Measurements from ENCODE around the gene LRRK2.
"Not testable (repeated sequence)": the region's sequence is repeated elsewhere in the genome, so short reads cannot be mapped to it uniquely, and the experiment has no call there.

LRRK2 gene

GRCh38 chr12:40224439-40225291 is at the start of gene LRRK2:
TSS of gene LRRK2 (plus strand) at chr12:40224997. CDS start at chr12:40225132, 135 bp downstream.
- peak; percentile 29 for DNase-seq

DNA sequence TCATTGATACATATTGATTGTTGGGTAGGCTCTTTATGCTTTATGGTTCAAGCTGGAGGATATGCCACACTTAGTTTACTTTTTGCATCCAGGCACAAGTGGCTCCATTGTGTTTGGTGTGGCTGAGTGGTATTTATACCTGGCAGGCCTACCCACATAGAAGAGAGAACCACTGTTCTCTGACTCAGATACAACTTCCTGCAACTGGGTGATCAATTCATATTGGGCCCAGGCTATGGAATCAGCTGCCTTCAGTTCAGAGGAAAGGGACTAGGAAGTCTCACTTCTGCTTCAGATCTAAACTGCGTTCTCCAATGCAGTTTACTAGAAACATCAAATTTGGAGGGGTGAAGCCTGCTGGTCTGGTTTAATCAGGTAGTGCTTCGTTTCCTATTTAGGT is 49.8 kb upstream of the LRRK2 start:
- DNase-seq, result no peak

GRCh38 chr12:40175489-40175888 is 49.3 kb upstream of the LRRK2 start:
- no peak for DNase-seq

DNA sequence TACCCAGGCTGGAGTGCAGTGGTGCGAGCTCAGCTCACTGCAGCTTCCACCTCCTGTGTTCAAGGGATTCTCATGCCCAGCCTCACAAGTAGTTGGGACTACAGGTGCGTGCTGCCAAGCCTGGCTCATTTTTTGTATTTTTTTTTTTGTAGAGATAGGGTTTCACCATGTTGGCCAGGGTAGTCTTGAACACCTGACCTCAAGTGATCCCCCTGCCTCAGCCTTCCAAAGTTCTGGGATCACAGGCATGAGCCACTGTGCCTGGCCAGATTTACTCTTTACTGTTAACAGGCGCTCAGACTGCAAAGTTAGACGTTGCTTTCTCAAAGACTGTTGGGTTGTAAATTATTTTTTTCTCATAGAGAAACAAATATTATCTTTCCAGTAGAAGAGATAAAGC is 46.1 kb upstream of the LRRK2 start:
- DNase-seq, result no peak

DNA sequence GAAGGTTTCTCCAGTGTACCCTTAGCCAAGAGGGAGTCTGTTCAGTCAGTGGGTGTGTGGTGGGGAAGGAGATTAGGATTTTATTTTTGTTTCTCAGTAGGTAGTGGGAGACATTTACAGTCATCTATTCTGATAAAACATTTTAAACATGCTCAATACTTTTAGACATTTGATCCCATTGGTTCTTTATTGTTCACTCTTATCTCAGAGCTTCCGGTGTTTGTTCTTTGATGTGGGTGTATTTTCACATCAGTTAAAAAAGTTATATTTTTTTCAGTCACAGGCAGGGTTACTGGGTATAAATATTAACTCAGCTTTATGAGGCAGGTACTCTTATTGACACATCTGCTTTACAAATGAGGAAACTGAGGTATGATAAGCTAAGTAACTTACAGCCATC is 43.3 kb upstream of the LRRK2 start:
- DNase-seq, result no peak

DNA sequence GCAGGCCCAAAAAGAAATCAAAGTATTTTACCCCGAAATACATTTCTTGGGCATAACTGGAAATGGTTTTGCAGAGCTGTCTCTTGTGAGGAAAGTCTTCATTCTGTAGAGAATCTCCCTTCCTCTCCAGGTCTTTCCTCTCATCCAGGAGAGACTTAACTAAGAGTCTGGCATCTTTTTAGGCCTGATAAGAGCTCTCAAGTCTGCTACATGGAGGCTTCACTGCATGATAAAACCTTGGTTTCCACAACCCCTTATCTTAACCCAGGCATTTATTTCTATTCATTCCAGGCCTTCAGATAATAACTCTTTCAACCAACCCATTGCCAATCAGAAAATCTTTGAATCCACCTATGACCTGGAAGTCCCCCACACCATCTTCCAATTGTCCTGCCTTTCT is 41.1 kb upstream of the LRRK2 start:
- DNase-seq, result no peak

DNA sequence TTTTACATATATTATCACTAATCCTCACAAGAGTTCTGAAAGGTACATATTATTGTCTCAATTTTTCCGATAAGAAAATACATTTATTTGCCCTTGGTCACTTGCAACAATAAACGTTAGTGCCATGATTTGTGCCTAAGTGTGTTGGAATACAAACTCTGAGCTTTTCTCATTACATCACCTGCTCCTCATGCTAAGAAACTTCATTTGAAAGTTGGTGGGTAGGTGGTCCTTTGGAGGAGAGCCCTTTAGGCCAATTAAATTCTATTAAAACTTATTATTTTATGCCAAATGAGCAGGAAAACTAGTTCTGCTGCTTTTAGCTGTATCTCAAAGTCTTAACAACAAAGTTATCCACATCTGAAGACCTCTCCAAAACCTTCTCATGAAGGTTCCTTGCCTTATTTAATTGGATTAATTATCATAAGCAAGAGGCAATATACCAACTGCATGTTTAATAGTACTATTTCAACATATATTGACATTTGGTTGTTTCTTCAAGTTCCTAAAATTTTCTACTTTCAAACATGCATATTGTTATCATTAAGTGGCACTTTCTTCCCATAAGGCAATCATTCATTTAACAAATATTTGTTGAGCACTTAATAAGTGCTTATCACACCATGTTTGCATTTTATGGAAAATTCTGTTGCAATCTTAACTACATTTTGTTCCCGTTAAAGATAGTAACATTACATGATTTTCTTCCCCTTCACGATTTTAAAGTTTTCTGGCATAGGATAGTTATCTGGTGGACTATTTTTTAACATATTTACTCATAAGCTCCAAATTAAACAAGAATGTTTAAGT is 40.1 kb upstream of the LRRK2 start:
- no peak for DNase-seq

- DNase-seq, result no peak
Observed at GRCh38 chr12:40185303-40185693, 39.5 kb upstream of the LRRK2 start.

- no peak for DNase-seq
Observed at GRCh38 chr12:40188558-40189320, 36.1 kb upstream of the LRRK2 start.

GRCh38 chr12:40192704-40193255 is 32.0 kb upstream of the LRRK2 start:
- DNase-seq, result no peak

GRCh38 chr12:40194846-40195245 is 30.0 kb upstream of the LRRK2 start:
- DNase-seq, result no peak

DNA sequence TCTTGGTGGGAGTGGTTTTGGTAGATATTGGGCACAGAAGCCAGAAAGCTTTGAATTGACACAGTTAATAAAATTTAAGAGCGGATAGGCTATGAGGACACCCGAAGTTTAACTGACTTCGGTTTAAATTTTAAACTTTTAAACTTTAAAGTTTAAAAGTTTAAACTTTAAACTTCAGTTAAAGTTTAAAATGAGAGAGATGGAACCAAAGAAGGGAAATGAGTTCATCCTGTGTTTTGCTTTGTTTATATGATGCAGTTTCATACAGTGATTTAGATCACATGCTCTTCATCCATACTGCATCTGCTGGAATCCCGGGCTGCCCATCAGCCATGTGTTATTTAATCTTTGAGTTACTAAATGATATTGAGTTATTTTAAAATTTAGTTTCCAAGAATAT is 27.2 kb upstream of the LRRK2 start:
- DNase-seq, result no peak

GRCh38 chr12:40198601-40199000 is 26.2 kb upstream of the LRRK2 start:
- no peak for DNase-seq

GRCh38 chr12:40202095-40203059 is 22.4 kb upstream of the LRRK2 start:
- no peak for DNase-seq

DNA sequence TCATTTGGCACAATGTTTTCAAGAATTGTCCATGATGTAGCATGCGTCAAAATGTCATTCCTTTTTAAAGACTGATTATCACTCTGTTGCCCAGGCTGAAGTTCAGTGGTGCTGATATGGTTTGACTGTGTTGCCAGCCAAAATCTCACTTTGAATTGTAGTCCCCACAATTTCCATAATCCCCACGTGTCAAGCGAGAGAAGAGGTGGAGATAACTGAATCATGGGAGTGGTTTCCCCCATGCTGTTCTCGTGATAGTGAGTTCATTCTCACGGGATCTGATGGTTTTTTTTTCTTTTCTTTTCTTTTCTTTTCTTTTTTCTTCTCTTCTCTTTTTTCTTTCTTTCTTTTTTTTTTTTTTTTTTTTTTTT is 21.8 kb upstream of the LRRK2 start:
- no peak for DNase-seq

GRCh38 chr12:40204337-40204736 is 20.5 kb upstream of the LRRK2 start:
- DNase-seq, result no peak

DNA sequence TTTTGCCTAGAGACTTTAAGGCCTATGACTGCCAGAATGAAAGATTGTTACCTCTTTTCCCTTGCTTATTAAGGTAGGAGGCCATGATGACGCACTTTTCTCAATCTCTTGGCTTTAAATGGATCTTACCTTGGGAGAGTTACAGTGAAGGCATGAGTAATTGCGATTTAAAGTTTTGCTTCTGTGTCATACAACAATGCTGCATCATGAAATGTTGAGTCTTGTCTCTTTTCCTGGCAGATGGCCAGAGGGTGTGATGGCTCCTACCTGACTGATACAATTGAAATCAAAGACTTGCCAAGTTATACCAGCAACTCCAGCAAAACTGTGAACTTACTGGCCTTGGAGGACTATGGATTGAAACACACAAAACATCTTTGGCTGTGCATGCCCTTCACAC is 17.2 kb upstream of the LRRK2 start:
- DNase-seq, result no peak

- no peak for DNase-seq
Observed at GRCh38 chr12:40208707-40209446, 15.9 kb upstream of the LRRK2 start.

GRCh38 chr12:40209886-40210285 is 14.9 kb upstream of the LRRK2 start:
- no peak for DNase-seq

GRCh38 chr12:40211186-40211585 is 13.6 kb upstream of the LRRK2 start:
- not testable (repeated sequence) for DNase-seq

GRCh38 chr12:40212566-40212965 is 12.2 kb upstream of the LRRK2 start:
- DNase-seq, result no peak

All from kidney glomerular epithelial cell (primary cell).